T1000 (cell line): ENCODE data around the gene MARS1.
"Not testable (repeated sequence)": the region's sequence is repeated elsewhere in the genome, so short reads cannot be mapped to it uniquely, and the experiment has no call there.

Experiments used
- DNase-seq: peaks from one replicate; lab custom pipeline; 2025; ENCODE audit warnings: mixed read lengths; lab: John Stamatoyannopoulos, UW

MARS1 gene

GRCh38 chr12:57551637-57552305 is 63.9 kb downstream of the MARS1 start:
- no peak for DNase-seq

DNA sequence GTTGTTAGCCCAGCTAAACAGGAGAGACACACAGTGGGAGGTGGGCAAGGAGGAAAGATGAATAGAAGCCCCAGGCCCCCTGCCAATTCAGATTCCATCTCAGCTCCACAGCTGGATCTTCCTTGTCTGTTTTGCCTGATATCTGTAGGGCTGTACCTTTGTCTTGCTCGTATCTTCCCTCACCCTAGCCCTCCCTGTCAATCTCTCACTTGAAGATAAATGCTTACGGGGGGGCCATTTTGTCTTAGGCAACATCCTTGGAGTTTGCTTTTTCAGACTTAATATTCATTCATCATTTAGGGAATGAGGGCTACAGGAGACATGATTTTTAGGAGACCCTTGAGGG is 64.4 kb downstream of the MARS1 start:
- DNase-seq, result no peak

DNA sequence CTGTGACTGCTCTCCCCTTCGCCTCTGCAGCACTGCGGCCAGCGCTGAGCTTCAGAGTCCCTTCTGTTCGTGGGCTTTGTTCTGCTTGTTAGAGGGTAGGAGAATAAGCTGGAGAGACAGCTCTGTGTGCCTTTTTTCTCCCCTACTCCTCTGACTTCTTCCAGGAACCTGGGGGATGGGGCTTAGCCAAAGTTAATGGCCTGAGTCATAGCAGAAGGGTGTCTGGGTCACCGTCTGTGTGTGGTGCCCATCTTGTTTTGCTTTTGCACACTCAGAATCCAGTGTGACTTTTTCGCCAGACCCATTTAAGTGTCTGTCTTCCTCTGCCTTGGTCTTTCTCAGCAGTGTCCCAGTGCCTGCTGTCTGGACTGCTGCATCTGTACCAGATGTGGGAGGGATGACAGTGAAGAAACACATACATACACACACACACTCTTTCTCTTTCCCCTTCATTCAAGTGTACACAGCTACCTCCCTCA is 65.0 kb downstream of the MARS1 start:
- no peak for DNase-seq

DNA sequence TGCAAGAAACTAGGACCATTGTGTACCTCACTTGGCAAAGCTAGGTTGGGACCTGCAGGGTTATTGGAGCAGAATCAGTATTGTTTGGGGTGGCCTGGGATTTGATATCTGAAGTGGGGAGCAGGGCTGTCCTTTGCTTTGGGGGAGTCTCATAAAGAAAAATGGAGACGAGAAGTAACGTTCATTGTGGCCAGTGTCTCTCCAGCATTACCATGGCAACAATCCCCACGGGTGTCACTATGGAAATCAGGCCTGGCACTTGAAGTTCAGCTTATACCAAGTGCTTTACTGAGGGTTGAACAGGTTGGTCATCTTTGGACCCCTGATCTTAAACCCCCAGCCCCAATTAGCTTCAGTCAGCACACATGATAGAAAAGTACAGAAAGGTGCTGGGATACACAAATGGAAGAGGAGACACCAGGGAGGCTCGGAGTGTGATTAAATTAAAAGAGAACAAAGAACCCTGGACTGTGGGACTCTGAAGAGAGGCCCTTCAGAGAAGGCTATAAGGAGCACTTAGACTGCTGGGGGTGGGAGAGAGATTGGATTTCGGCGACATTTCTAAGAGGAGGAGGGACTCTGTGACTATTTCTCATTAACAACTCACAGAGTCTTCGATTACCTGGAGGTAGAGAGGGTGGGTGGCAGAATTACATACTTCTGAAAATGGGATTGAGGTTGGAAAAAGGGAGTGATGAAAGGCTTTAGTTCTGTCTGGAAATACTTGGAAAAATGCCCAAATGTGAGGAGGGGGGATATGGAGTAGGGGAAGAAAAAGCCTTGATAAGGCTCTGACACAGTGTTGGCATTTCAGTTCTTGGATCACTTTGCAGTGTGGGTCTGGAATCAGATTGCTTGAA is 65.7 kb downstream of the MARS1 start:
- no peak for DNase-seq

GRCh38 chr12:57554453-57554852 is 66.6 kb downstream of the MARS1 start:
- no peak for DNase-seq

- no peak for DNase-seq
Observed at GRCh38 chr12:57554897-57555296, 67.0 kb downstream of the MARS1 start.

- DNase-seq, result no peak
Observed at GRCh38 chr12:57558864-57559263, 71.0 kb downstream of the MARS1 start.

- DNase-seq, result no peak
Observed at GRCh38 chr12:57560516-57560915, 72.6 kb downstream of the MARS1 start.

DNA sequence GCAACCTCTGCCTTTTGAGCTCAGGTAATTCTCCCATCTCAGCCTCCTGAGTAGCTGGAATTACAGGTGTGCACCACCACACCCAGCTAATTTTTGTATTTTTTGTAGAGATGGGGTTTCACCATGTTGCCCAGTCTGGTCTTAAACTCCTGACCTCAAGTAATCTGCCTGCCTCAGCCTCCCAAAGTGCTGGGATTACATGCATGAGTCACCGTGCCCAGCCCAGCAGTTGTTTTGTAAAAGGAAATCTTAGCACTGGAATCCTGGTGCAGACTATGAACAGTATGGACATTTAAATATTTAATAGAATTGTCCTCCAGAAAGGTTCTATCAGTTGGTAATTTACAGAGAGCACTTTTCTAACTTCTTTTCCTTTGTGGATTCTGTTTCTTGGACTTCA is 73.2 kb downstream of the MARS1 start:
- DNase-seq, result not testable (repeated sequence)

DNA sequence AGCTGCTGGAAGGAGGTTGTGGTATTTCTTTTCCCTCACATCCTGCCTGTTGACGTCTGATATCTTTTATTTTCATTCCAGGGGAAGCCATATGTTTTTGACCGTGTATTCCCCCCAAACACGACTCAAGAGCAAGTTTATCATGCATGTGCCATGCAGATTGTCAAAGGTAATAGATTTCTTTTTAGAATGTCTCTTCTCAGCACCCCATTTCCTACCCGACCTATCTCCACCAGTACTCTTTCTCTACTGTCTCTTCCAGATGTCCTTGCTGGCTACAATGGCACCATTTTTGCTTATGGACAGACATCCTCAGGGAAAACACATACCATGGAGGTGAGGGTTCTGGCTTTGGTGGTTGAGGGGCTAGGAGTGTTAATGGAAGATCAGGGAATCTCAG is 75.5 kb downstream of the MARS1 start:
- no peak for DNase-seq

- DNase-seq, result no peak
Observed at GRCh38 chr12:57564178-57564740, 76.4 kb downstream of the MARS1 start.
